ENCODE data around the gene JARID2.

JARID2 gene

GRCh38 chr6:15308435-15309213 is 62.8 kb downstream of the JARID2 start:
- H3K9me3 ChIP-seq (ENCODE audit: severe bottlenecking): no peaks in the 10 kb centered on the region
- no peak overlapping the region for H3K4me3 ChIP-seq (ENCODE audit: low read depth, low read length)
- DNase-seq: no peak
- TF ChIP-seq, protein P1, sequence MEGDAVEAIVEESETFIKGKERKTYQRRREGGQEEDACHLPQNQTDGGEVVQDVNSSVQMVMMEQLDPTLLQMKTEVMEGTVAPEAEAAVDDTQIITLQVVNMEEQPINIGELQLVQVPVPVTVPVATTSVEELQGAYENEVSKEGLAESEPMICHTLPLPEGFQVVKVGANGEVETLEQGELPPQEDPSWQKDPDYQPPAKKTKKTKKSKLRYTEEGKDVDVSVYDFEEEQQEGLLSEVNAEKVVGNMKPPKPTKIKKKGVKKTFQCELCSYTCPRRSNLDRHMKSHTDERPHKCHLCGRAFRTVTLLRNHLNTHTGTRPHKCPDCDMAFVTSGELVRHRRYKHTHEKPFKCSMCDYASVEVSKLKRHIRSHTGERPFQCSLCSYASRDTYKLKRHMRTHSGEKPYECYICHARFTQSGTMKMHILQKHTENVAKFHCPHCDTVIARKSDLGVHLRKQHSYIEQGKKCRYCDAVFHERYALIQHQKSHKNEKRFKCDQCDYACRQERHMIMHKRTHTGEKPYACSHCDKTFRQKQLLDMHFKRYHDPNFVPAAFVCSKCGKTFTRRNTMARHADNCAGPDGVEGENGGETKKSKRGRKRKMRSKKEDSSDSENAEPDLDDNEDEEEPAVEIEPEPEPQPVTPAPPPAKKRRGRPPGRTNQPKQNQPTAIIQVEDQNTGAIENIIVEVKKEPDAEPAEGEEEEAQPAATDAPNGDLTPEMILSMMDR (IDR thresholded peaks at IDR 0.05; ENCODE audit: low read depth, low read length): no peak
- H3K27me3 ChIP-seq (ENCODE audit: insufficient read depth, low read depth, severe bottlenecking): no peaks in the 10 kb centered on the region
- H3K36me3 ChIP-seq: no peaks in the 10 kb centered on the region
- no peak overlapping the region for H3K27ac ChIP-seq

- H3K9me3 ChIP-seq (ENCODE audit: severe bottlenecking): no peaks in the 10 kb centered on the region
- TF ChIP-seq, protein P1 (IDR thresholded peaks at IDR 0.05; ENCODE audit: low read depth, low read length): no peak
- H3K4me3 ChIP-seq (ENCODE audit: low read depth, low read length): no peak overlapping the region
- no peaks in the 10 kb centered on the region for H3K36me3 ChIP-seq
- DNase-seq: peak; percentile 85
- H3K27ac ChIP-seq: no peak overlapping the region
- H3K27me3 ChIP-seq (ENCODE audit: insufficient read depth, low read depth, severe bottlenecking): no peaks in the 10 kb centered on the region
Measured at GRCh38 chr6:15309611-15310283, 63.9 kb downstream of the JARID2 start.

GRCh38 chr6:15310680-15311079 is 64.8 kb downstream of the JARID2 start:
- no peak for DNase-seq
- TF ChIP-seq, protein P1 (IDR thresholded peaks at IDR 0.05; ENCODE audit: low read depth, low read length): no peak
- no peaks in the 10 kb centered on the region for H3K27me3 ChIP-seq (ENCODE audit: insufficient read depth, low read depth, severe bottlenecking)
- no peaks in the 10 kb centered on the region for H3K9me3 ChIP-seq (ENCODE audit: severe bottlenecking)
- no peak overlapping the region for H3K4me3 ChIP-seq (ENCODE audit: low read depth, low read length)
- H3K27ac ChIP-seq: no peak overlapping the region
- H3K36me3 ChIP-seq: no peaks in the 10 kb centered on the region

GRCh38 chr6:15312500-15312899 is 66.6 kb downstream of the JARID2 start:
- Histone ChIP-seq H3K27ac (no peak overlapping the region), H3K4me3 (ENCODE audit: low read depth, low read length) (no peak overlapping the region), H3K9me3 (ENCODE audit: severe bottlenecking) (no peaks in the 10 kb centered on the region), H3K36me3 (no peaks in the 10 kb centered on the region), H3K27me3 (ENCODE audit: insufficient read depth, low read depth, severe bottlenecking) (no peaks in the 10 kb centered on the region)
- DNase-seq: no peak
- TF ChIP-seq, protein P1 (IDR thresholded peaks at IDR 0.05; ENCODE audit: low read depth, low read length): no peak

DNA sequence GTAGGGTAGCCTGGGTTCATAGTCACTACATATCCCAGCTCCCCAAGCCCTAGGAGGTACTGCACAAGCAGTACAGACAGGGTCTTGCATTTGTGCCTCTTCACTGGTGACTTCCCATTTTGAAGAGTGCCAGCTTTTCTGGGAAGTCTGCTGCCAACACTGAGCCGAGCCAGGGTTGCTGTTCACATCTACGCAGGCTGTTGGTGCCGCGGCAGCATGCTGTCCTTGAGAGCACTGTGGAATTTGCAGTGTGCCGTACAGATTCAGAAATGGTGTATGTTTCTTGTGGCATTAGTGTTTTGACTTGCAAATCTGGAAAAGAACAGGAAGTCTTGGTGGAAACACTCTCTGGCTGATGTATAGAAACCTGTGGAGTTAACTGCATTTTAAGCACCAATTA is 67.5 kb downstream of the JARID2 start:
- no peak for DNase-seq
- H3K27ac ChIP-seq: no peak overlapping the region
- no peak overlapping the region for H3K4me3 ChIP-seq (ENCODE audit: low read depth, low read length)
- H3K36me3 ChIP-seq: no peaks in the 10 kb centered on the region
- H3K27me3 ChIP-seq (ENCODE audit: insufficient read depth, low read depth, severe bottlenecking): no peaks in the 10 kb centered on the region
- no peaks in the 10 kb centered on the region for H3K9me3 ChIP-seq (ENCODE audit: severe bottlenecking)
- TF ChIP-seq, protein P1 (IDR thresholded peaks at IDR 0.05; ENCODE audit: low read depth, low read length): no peak
